Activated naive CD4-positive, alpha-beta T cell treated with anti-CD3 and anti-CD28 coated beads, Interleukin-2, amount 50 U/mL, for 16 hours (primary cell): Measurements from ENCODE around the gene PTGES.
"Not testable (repeated sequence)": the region's sequence is repeated elsewhere in the genome, so short reads cannot be mapped to it uniquely, and the experiment has no call there.

Experiments
- DNase-seq: peaks from one replicate; pipeline ENCODE4 v3.0.0-alpha.2; 2020

Gene PTGES, protein sequence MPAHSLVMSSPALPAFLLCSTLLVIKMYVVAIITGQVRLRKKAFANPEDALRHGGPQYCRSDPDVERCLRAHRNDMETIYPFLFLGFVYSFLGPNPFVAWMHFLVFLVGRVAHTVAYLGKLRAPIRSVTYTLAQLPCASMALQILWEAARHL

DNA sequence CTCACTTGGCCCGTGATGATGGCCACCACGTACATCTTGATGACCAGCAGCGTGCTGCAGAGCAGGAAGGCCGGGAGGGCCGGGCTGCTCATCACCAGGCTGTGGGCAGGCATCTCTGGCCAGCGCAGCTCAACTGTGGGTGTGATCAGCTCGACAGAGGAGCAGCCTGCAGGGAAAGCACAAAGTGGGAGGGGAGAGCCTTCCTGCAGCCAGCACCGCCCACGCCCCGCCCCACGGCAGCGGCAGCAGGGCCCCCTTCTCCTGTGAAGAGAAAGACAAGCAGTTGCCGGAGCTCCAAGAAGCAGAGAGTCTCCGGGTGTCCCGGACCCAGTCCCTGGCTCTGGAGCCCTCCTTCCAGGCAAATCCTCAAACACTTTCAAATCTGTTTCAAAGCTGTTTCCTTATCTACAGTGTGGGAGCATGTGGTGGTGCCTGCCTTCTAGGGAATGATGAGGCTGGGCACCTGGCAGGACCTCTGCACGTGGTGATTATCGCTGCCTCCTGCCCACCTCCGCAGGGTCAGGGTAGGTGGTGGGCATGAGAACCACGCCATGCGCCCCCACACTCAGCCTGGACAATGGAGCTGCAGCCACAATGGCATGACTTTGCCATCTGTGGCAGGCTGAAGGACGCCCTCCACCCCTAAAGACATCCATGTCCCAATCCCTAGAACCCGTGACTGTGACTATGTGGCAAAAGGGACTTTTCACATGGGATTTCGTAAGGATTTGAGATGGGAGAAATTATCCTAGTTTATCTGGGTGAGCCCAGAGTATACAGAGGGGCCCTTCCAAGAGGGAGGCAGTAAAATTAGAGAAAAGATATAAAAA is at the start of gene PTGES:
Gene PTGES (minus strand): TSS at position 143 of the 830 bp plus-strand sequence. CDS start 30 bp downstream, at position 113.
- peak; percentile 65 for DNase-seq

DNA sequence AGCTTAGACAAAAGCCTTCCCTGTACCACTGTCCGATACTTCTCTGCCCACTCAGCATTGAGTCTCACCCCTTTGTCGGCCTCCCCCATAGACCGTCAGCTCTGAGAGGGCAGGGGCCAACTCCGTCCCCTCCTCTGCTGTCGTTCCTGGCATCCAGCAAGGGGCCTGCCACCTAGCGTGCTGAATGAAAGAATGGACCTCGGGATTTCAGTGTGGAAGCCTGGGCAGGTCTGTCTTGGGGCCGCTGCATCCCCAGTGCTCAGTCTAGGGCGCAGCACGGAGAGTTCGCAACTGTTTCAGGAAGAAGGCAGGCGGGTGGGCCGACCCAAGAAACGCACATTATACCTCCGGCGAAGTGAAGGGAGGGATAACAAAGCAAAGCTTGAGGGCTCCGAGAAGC is 48.7 kb upstream of the PTGES start:
- no peak for DNase-seq

DNA sequence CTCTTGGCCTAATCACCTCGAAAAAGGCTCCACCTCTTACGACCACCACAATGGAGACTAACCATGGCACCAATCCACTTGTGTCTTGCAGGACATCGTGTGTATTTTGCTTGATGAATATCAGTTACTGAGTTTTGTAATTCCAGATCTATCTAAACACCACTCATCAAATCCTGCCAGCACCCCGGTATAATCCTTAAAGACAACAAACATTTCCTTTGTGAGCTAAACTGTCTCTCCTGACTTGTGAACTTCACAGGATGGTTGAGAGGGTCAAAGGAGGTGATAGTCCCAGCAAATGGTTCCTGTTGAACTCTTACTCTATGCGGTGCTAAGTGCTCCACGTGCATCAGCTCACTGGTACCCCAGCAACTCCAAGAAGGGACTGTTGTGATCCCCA is 46.1 kb upstream of the PTGES start:
- no peak for DNase-seq

DNA sequence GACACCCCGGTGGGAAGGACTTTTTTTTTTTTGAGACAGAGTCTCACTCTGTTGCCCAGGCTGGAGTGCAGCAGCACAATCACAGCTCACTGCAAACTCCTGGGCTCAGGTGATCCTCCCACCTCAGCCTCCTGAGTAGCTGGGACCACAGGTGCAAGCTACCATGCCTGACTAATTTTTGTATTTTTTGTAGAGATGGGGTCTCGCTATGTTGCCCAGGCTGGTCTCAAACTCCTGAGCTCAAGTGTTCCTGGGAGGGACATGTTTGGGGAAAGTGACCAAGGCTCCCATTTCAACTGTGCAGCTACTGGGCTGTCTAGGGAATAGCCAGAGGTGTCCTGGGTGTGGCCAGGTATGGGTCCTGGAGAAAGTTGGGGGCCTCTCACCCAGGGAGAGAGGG is 43.2 kb upstream of the PTGES start:
- DNase-seq, result not testable (repeated sequence)

DNA sequence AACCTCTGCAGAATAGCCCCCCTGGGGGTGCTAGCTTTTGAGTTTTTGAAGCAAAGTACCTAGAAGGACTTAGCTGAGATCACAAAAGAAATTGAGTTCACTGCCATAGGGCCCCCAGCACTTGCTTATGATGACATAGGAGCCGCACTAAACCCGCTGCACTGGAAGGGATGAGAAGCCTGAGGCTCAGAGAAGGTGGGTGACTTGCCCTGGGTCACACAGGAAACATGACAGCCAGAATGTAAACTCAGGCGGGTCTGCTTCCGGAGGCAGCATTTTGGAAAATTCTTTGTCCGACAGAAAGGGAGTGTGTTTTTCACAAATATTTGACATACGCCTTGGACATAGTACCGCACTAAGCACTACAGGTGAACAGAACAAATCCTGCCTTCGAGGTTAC is 41.7 kb upstream of the PTGES start:
- no peak for DNase-seq

DNA sequence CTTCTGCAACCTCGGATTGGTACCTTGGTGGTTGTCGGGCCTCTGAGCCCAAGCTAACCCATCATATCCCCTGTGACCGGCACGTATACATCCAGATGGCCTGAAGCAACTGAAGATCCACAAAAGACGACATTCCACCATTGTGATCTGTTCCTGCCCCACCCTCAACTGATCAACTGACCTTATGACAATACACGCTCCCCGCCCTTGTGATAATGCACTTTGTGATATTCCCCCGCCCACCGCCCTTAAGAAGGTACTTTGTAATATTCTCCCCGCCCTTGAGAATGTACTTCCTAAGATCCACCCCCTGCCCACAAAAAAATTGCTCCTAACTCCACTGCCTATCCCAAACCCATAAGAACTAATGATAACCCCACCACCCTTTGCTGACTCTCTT is 33.6 kb upstream of the PTGES start:
- no peak for DNase-seq

DNA sequence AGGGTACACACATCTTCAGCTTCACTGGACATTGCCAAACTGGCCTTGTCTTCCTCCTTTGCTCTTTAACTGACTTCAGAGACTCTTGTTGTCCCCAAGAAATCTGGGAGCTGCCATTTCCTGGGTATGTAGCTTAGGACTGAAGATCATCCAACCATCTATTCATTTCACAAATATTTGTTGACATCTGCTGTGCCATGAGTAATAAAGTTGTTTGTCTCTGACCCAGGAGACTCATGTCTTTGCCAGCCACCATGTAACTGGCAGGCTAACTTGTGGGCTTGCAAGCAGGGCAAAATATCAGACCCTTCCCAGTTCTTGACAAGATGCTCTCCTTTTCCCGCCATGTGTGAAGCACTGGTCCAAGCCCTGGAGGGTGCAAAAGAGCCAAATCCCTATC is 33.0 kb upstream of the PTGES start:
- DNase-seq, result no peak

DNA sequence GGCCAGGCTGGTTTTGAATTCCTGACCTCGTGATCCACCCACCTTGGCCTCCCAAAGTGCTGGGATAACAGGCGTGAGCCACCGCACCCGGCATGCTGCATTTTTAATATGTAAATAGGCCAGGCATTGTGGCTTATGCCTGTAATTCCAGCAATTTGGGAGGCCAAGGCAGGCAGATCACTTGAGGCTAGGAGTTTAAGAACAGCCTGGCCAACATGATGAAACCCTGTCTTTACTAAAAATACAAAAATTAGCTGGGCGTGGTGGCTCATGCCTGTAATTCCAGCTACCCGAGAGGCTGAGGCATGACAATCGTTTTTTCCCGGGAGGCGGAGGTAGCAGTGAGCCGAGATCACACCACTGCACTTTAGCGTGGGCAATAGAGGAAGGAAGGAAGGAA is 32.1 kb upstream of the PTGES start:
- not testable (repeated sequence) for DNase-seq

DNA sequence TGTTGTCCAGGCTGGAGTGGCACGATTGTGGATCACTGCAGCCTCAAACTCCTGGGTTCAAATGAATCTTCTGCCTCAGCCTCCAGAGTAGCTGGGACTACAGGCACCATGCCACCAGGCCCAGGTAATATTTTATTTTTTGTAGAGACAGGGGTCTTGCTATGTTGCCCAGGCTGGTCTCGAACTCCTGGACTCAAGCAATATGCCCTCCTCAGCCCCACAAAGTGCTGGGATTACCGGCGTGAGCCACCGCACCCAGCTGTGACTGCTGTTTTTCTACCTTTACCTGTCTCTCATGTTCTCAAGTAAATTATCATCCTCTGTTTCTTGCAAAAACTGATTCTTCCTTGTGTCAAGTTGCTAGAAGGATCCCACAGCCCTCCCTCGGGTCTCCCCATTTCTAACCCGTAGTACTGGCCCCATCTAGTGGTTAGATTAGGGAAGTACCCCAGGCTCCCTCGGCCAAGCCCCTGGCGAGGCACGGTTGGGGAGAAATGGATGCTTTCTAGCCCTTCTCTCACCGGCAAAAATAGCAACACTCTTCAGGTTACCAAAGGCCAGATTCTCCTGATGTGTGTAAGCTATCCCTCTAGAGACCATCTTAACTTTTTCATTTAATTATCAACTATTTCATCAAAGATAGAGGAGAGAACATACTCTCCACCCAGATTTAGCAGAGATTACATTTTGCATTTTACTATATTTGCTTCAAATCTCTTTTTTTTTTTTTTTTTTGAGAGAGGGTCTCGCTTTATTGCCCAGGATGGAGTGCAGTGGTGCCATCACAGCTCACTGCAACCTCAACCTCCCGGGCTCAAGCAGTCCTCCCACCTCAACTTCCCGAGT is 30.9 kb upstream of the PTGES start:
- DNase-seq, result peak; percentile 71

DNA sequence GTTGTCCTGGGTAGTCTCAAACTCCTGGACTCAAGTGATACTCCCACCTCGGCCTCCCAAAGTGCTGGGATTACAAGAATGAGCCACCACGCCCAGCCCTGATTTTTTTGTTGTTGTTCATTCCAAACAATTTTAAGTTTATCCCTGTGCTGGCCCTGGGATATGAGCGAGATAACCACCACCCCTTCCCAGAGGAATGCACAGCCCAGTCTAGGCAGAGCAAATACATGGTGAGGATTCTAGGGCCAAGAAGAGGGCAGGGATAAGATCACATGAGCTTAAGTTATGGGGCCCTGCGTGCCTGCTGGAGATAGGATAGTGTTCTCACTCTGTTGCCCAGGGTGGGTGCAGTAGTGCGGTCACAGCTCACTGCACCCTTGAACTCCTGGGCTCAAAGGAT is 29.1 kb upstream of the PTGES start:
- no peak for DNase-seq

DNA sequence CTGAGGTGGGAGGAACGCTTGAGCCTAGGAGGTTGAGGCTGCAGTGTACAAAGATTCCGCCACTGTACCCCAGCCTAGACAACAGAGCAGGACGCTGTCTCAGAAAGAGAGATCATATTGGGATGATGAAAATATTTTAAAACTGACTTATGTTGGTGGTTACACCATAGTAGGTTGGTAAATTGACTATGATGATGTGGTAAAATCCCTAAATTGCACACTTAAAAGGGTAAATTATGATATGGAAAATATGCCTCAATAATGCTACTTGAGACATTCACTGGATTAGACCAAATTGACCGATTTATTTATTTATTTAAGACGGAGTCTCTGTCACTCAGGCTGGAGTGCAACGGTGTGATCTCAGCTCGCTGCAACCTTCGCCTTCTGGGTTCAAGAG is 28.3 kb upstream of the PTGES start:
- DNase-seq, result no peak

DNA sequence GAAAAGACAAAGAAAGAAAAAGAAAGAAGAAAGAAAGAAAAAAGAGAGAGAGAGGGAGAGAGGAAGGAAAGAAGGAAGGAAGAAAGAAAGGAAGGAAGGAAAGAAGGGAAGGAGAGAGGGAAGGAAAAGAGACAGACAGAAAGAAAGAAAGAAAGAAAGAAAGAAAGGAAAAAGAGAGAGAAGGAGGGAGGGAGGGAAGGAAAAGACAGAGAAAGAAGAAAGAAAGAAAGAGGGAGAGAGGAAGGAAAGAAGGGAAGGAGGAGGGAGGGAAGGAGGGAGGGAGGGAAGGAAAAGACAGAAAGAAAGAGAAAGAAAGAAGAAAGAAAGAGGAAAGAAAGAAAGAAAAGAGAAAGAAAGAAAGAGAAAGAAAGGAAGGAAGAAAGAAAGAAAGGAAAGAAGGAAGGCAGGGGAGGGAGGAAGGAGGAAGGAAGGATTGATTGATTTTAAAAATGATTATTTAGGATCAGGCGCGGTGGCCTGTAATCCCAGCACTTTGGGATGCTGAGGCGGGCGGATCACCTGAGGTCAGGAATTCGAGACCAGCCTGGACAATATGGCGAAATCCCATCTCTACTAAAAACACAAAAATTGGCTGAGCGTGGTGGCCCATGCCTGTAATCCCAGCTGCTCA is 26.8 kb upstream of the PTGES start:
- DNase-seq, result no peak

DNA sequence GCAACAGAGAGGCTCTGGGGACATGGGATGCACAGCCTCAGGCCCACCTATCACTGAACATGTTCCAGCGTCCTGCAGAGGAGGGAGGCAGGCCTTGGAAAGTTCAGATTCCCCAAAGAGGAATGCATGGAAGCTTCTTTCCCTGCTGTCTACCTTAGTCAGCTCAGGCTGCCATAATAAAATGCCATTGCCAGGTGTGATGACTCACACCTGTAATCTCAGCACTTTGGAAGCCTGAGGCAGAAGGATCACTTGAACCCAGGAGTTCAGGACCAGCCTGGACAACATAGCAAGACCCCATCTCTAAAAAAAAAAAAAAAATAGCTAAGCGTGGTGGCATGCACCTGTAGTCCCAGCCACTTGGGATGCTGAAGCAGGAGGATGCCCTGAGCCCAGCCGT is 25.6 kb upstream of the PTGES start:
- DNase-seq, result no peak

DNA sequence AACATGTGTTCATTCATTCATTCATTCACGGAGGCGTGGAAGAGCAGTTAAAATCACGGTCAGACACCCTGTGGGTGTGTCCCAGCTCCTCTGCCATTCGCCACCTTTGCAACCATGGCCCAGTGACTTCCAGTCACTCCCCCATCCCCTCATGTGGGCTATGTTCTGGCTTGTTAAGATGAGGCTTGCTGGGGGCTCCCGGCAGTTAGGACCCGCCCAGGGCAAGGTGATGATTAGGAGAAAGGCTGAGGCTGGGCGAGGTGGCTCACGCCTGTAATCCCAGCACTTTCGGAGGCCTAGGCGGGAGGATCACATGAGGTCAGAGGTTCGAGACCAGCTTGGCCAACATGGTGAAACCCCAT is 24.9 kb upstream of the PTGES start:
- DNase-seq, result no peak

DNA sequence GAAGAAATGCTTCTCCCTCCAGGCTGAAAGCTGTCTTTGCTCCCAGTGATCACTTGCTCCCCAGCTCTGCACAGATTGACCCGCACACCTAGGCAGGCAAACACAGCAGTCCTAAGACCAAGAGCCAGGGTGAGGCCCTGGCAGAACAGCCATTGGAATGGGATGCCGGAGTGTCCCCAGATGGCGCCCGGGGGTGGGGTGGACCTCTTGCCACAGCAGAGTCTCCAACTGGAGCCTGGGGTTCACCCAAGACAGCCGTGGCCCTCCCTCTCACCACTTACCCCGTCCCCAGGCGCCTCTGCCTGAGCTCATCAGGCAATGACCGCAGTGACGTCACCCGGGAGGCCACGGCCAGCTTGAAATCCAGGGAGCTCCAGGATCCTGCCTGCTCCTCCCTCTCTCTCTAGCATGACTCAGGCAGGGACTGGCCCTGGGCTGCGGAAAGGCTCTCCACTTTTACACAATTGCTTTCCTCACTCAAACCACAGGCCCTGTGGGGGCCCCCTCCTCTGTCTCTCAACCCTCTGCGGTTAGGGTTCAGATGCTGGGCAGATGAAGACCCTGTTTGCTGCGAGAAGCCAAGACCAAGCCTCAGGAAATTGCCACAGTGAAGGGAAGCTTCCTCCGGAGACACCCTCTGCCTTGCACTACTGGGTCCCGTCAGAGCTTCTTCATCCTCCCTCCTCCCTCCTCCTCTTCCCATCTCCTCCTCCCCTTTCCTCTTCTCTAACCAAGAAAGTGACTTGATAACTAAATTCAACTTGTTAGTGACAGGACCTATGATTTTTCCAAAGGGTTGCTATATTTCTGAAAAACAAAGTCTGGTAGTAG is 24.3 kb upstream of the PTGES start:
- DNase-seq, result no peak

DNA sequence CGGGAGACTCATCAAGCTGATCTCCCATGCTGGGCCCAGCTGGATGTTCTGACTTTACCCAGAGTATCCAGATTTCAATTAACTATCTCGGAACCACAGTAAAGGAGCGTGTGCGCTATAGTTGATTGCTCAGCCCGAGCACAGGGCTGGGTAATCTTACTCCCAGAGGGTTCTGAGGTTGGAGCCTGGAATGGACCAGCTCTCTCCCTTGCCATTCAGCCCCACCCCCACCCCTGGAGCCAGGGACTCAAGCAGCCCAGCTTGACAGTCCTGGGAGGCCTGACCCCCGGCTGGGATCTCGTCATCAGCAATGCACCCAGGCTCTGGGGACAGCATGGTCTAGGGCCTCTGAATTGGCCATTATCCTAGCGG is 23.7 kb upstream of the PTGES start:
- no peak for DNase-seq

DNA sequence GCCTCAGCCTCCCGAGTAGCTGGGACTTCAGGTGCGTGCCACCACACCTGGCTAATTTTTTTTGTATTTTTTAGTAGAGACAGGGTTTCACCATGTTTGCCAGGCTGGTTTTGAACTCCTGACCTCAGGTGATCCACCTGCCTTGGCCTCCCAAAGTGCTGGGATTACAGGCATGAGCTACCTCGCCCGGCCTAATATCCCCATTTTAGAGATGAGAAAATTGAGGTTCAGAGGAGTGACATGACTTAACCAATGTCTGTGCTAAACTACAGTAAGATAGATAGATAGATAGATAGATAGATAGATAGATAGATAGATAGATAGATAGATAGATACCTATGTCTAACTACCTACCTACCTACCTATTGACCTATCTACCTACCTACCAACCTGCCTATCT is 23.3 kb upstream of the PTGES start:
- DNase-seq, result not testable (repeated sequence)

DNA sequence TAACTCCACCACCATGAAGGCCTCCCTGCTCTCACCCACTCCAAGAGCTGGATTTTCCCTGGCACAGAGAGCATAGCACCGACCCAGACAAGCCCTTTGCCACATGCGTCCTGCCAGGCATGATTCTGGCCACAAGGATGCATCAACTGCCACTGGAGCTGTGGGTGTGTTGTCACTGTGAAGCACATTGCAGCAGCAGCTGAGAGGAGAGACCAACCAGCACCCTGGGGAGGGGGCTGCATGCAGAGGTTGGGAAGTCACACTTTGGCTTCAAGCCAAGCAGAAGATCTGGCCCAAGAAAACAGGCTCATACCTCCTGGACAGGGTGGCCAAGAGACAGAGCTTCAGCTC is 22.6 kb upstream of the PTGES start:
- DNase-seq, result no peak

DNA sequence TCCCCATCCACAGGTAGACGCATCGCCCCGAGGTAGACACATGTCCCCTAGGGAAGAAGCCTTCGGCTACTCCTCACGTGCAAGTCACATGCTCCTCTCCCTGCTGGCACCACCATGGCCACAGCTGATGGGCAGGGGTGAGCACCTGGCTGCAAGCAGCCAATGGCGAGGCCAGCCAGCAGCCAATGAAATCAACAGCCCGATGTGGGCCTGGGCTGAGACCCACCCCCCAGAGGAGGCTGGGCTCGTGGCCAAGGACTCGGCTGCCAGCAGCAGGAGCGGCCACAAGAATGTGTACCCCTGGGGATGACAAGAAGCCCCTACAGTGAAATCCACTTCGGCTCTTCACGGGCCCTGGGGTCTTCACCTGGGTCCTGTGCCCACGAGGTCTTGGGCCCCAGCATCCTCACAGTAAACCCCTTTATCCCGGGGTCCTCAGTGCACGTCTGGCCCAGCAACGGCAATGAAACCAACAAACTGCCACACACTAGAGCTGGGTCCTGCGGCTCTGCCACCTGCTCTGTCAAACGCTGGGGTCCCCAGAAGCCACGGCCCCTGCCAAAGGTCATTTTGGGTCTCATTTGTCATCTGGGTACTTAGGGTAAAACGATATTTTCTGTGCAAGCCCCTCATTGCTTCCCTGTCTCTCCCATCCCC is 22.1 kb upstream of the PTGES start:
- no peak for DNase-seq

DNA sequence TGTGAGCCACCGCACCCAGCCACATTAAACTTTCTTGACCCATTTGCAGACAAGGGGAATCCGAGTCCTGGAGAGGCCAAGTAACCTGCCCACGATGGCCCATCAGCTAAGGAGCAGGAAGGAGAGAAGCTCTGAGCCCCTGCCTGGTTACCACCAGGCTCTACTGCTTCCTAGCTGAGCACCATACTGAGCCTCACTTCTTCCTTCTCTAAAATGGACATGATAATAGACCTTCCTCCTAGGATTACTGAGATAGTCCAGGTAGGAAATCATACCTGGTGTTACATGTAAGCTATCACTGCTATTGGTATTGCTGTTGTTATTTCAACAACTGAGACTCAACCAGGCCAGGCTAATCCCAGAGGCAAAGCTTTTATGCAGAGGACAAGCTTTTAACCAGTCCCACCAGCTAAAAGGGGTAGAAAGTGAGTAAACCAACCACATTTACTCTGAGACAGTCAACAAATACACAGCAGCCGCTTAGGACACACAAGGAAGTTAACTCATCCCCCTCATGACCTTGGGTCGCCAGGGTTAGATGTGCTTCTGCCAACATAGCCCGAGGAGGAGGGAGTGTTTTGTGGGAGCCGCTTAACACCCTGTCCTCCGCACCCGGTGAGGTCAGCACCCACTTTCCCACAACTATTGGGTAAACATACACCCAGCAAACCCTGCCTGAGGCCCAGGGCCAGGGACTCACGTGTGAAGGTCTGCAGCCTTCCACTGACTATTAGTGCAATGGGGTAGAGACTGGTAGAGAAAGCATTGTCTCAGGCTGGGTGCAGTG is 20.6 kb upstream of the PTGES start:
- no peak for DNase-seq

DNA sequence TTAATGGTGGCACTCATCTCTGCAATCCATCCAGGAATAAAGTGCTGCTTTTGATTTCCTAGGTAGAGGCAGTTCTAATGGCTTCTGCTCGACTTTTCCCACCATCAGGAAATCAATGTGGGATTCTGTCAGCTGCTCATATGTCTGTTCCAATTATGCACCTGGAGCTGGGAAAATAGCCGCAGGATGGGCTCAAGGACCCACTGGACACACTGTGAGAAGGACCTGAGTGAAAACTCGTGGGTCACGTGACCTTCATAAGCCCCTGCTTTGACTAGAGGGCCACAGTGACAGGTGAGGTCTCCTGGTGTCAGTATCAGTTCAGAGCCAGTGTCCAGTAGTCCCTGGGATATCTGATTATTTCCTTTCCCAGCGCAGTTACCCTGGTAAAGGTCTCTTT is 17.9 kb upstream of the PTGES start:
- DNase-seq, result no peak
